Measurements from ENCODE around the gene MTMR11.
"Not testable (repeated sequence)": the region's sequence is repeated elsewhere in the genome, so short reads cannot be mapped to it uniquely, and the experiment has no call there.

MTMR11 gene

GRCh38 chr1:149888999-149889289 is 47.7 kb downstream of the MTMR11 start:
- peak overlapping the region; percentile 99 for H3K27ac ChIP-seq (ENCODE audit: low read depth, low read length)
- no peaks in the 10 kb centered on the region for H3K36me3 ChIP-seq (ENCODE audit: insufficient read depth, low read length)
- H3K4me3 ChIP-seq (ENCODE audit: low read length), result peak overlapping the region; percentile 77
- peaks cover 16% of the 10 kb centered on the region; the same call in 1 of the 2 replicates for H3K4me1 ChIP-seq (ENCODE audit: insufficient read depth, low read length)
- H3K9ac ChIP-seq (ENCODE audit: low read depth, low read length), result peak overlapping the region; percentile 94
- 33% methylated on average over 6 of the region's 6 CpGs for WGBS
- H3K9me3 ChIP-seq (ENCODE audit: insufficient read depth, low read depth, low read length), result no peaks in the 10 kb centered on the region
- no peaks in the 10 kb centered on the region for H3K27me3 ChIP-seq (ENCODE audit: insufficient read depth, low read length)

- Histone ChIP-seq H3K9me3 (ENCODE audit: insufficient read depth, low read depth, low read length) (no peaks in the 10 kb centered on the region), H3K36me3 (ENCODE audit: insufficient read depth, low read length) (no peaks in the 10 kb centered on the region), H3K9ac (ENCODE audit: low read depth, low read length) (peak overlapping the region; percentile 94), H3K4me1 (ENCODE audit: insufficient read depth, low read length) (peaks cover 16% of the 10 kb centered on the region; the same call in 1 of the 2 replicates), H3K4me3 (ENCODE audit: low read length) (peak overlapping the region; percentile 77), H3K27ac (ENCODE audit: low read depth, low read length) (peak overlapping the region; percentile 99), H3K27me3 (ENCODE audit: insufficient read depth, low read length) (no peaks in the 10 kb centered on the region)
- 2% methylated on average over 28 of the region's 28 CpGs for WGBS
Measured at GRCh38 chr1:149888247-149888998, 48.3 kb downstream of the MTMR11 start.

GRCh38 chr1:149887456-149888246 is 49.0 kb downstream of the MTMR11 start:
- H3K9me3 ChIP-seq (ENCODE audit: insufficient read depth, low read depth, low read length), result no peaks in the 10 kb centered on the region
- H3K27me3 ChIP-seq (ENCODE audit: insufficient read depth, low read length), result no peaks in the 10 kb centered on the region
- WGBS, result under 1% methylated on average over 46 of the region's 46 CpGs
- no peaks in the 10 kb centered on the region for H3K36me3 ChIP-seq (ENCODE audit: insufficient read depth, low read length)
- H3K4me3 ChIP-seq (ENCODE audit: low read length), result peak overlapping the region; percentile 77
- peak overlapping the region; percentile 99 for H3K27ac ChIP-seq (ENCODE audit: low read depth, low read length)
- H3K9ac ChIP-seq (ENCODE audit: low read depth, low read length), result peak overlapping the region; percentile 94
- H3K4me1 ChIP-seq (ENCODE audit: insufficient read depth, low read length), result peaks cover 16% of the 10 kb centered on the region; the same call in 1 of the 2 replicates

GRCh38 chr1:149887196-149887455 is 49.6 kb downstream of the MTMR11 start:
- Histone ChIP-seq H3K4me1 (ENCODE audit: insufficient read depth, low read length) (peaks cover 16% of the 10 kb centered on the region; the same call in 1 of the 2 replicates), H3K4me3 (ENCODE audit: low read length) (peak overlapping the region; percentile 77), H3K27ac (ENCODE audit: low read depth, low read length) (peak overlapping the region; percentile 99), H3K9ac (ENCODE audit: low read depth, low read length) (peak overlapping the region; percentile 94)
- not testable (repeated sequence) for H3K9me3 ChIP-seq (ENCODE audit: insufficient read depth, low read depth, low read length); H3K27me3 ChIP-seq (ENCODE audit: insufficient read depth, low read length); H3K36me3 ChIP-seq (ENCODE audit: insufficient read depth, low read length)
- WGBS, result 0% methylated on average over 13 of the region's 13 CpGs

GRCh38 chr1:149886396-149887195 is 50.1 kb downstream of the MTMR11 start:
- Histone ChIP-seq H3K9ac (ENCODE audit: low read depth, low read length) (peak overlapping the region; percentile 94), H3K27ac (ENCODE audit: low read depth, low read length) (peak overlapping the region; percentile 99), H3K36me3 (ENCODE audit: insufficient read depth, low read length) (no peaks in the 10 kb centered on the region), H3K4me3 (ENCODE audit: low read length) (peak overlapping the region; percentile 77), H3K27me3 (ENCODE audit: insufficient read depth, low read length) (no peaks in the 10 kb centered on the region), H3K9me3 (ENCODE audit: insufficient read depth, low read depth, low read length) (no peaks in the 10 kb centered on the region), H3K4me1 (ENCODE audit: insufficient read depth, low read length) (peaks cover 16% of the 10 kb centered on the region; the same call in 1 of the 2 replicates)
- under 1% methylated on average over 62 of the region's 62 CpGs for WGBS

GRCh38 chr1:149886121-149886395 is 50.6 kb downstream of the MTMR11 start:
- not testable (repeated sequence) for H3K27me3 ChIP-seq (ENCODE audit: insufficient read depth, low read length); H3K9me3 ChIP-seq (ENCODE audit: insufficient read depth, low read depth, low read length); H3K36me3 ChIP-seq (ENCODE audit: insufficient read depth, low read length)
- Histone ChIP-seq H3K27ac (ENCODE audit: low read depth, low read length) (peak overlapping the region; percentile 96), H3K4me1 (ENCODE audit: insufficient read depth, low read length) (peaks cover 16% of the 10 kb centered on the region; the same call in 1 of the 2 replicates), H3K4me3 (ENCODE audit: low read length) (peak overlapping the region; percentile 77), H3K9ac (ENCODE audit: low read depth, low read length) (peak overlapping the region; percentile 94)
- under 1% methylated on average over 17 of the region's 19 CpGs for whole genome bisulfite sequencing

GRCh38 chr1:149885339-149886120 is 51.1 kb downstream of the MTMR11 start:
- H3K4me1 ChIP-seq (ENCODE audit: insufficient read depth, low read length), result peaks cover 16% of the 10 kb centered on the region; the same call in 1 of the 2 replicates
- peak overlapping the region; percentile 94 for H3K9ac ChIP-seq (ENCODE audit: low read depth, low read length)
- no peaks in the 10 kb centered on the region for H3K9me3 ChIP-seq (ENCODE audit: insufficient read depth, low read depth, low read length)
- H3K36me3 ChIP-seq (ENCODE audit: insufficient read depth, low read length), result no peaks in the 10 kb centered on the region
- H3K4me3 ChIP-seq (ENCODE audit: low read length), result peak overlapping the region; percentile 77
- H3K27ac ChIP-seq (ENCODE audit: low read depth, low read length), result peak overlapping the region; percentile 96
- no peaks in the 10 kb centered on the region for H3K27me3 ChIP-seq (ENCODE audit: insufficient read depth, low read length)
- WGBS, result under 1% methylated on average over 36 of the region's 36 CpGs

GRCh38 chr1:149884433-149885338 is 52.0 kb downstream of the MTMR11 start:
- H3K27me3 ChIP-seq (ENCODE audit: insufficient read depth, low read length), result no peaks in the 10 kb centered on the region
- H3K9ac ChIP-seq (ENCODE audit: low read depth, low read length), result peak overlapping the region; percentile 94
- H3K27ac ChIP-seq (ENCODE audit: low read depth, low read length), result peak overlapping the region; percentile 96
- peaks cover 16% of the 10 kb centered on the region; the same call in 1 of the 2 replicates for H3K4me1 ChIP-seq (ENCODE audit: insufficient read depth, low read length)
- peak overlapping the region; percentile 77 for H3K4me3 ChIP-seq (ENCODE audit: low read length)
- no peaks in the 10 kb centered on the region for H3K36me3 ChIP-seq (ENCODE audit: insufficient read depth, low read length)
- no peaks in the 10 kb centered on the region for H3K9me3 ChIP-seq (ENCODE audit: insufficient read depth, low read depth, low read length)
- 24% methylated on average over 6 of the region's 9 CpGs for WGBS

GRCh38 chr1:149883598-149884247 is 53.0 kb downstream of the MTMR11 start:
- Histone ChIP-seq H3K9me3 (ENCODE audit: insufficient read depth, low read depth, low read length) (no peaks in the 10 kb centered on the region), H3K36me3 (ENCODE audit: insufficient read depth, low read length) (no peaks in the 10 kb centered on the region), H3K9ac (ENCODE audit: low read depth, low read length) (no peak overlapping the region), H3K27ac (ENCODE audit: low read depth, low read length) (peak overlapping the region; percentile 96; the same call in 1 of the 2 replicates), H3K4me1 (ENCODE audit: insufficient read depth, low read length) (peaks cover 12% of the 10 kb centered on the region; the same call in 1 of the 2 replicates), H3K27me3 (ENCODE audit: insufficient read depth, low read length) (no peaks in the 10 kb centered on the region), H3K4me3 (ENCODE audit: low read length) (0 out of 2 replicates have a peak overlapping the region, but pooled peaks have one; percentile 77)
- WGBS, result 88% methylated on average over 3 of the region's 3 CpGs
